Measurements from ENCODE around the gene TOR1AIP1.

TOR1AIP1 gene

GRCh38 chr1:179968284-179968993, 86.4 kb downstream of the TOR1AIP1 start:
- no peak for DNase-seq (ENCODE audit: low read depth)
- H3K4me3 ChIP-seq (ENCODE audit: low read length), result no peak overlapping the region
- no peak for TF ChIP-seq CTCF (conservative IDR thresholded peaks at IDR 0.05; ENCODE audit: low read depth, low read length)

- DNase-seq (ENCODE audit: low read depth), result no peak
- TF ChIP-seq CTCF (conservative IDR thresholded peaks at IDR 0.05; ENCODE audit: low read depth, low read length), result no peak
Observed at GRCh38 chr1:179968994-179969919, 87.2 kb downstream of the TOR1AIP1 start.

More at GRCh38 chr1:179968994-179969919, 87.2 kb downstream of the TOR1AIP1 start:
- no peak overlapping the region for H3K4me3 ChIP-seq (ENCODE audit: low read length)

Measured in retinal pigment epithelial cell (primary cell).